Bladder microvascular endothelial cell (primary cell): ENCODE results near the gene CMYA5. TPM values are rescaled to one million over a fixed set of nuclear protein-coding genes. Genes with fewer than 3 reads are reported as not detected.

Source experiments
- total RNA-seq: library from RNA; depleted of rRNA; stranded (reverse); fragments of >200 nt; gene quantifications from 2 replicates; pipeline ENCODE4 v1.2.3, GENCODE V29; 2014

Gene CMYA5
- 0.06 TPM in 1 of 2 replicates, not detected in the other for total RNA-seq

GRCh38 chr5:79689541-79690466 lies at the start of gene CMYA5:
CMYA5 (plus strand) TSS chr5:79689836; CDS start chr5:79689908, 72 bp downstream.

Other genes starting within 250 kb of the CMYA5 start
- gene HOMER1, start 175.7 kb upstream of the CMYA5 start, total RNA-seq = 1.5 and 12.0 TPM in 2 replicates
- gene TENT2, start 77.4 kb upstream of the CMYA5 start, total RNA-seq = 15.5 and 49.6 TPM in 2 replicates